HEK293 (cell line): Measurements from ENCODE around the gene TMED7.

Source experiments
- CTCF ChIA-PET: fragments of 350-600 bp; formaldehyde crosslinking; extraction: SDS; loops from one replicate; lab custom pipeline; 2021; ENCODE audit warnings: antibody characterized with exemption; lab: Yijun Ruan, JAX
- POLR2A ChIA-PET: fragments of 300-600 bp; formaldehyde crosslinking; extraction: SDS; loops from one replicate; lab custom pipeline; 2020; ENCODE audit warnings: antibody characterized with exemption, inconsistent platforms; lab: Yijun Ruan, JAX
- H3K27ac ChIP-seq: fragments of 200-500 bp; sonication (Bioruptor generic); 2 replicates; pipeline ENCODE4 v1.5.1; 2014; ENCODE audit warnings: low read depth, low read length, control low read depth, inconsistent platforms; ENCODE audit errors: extremely low read depth
- H3K36me3 ChIP-seq, 2 experiments: fragments of 200-500 bp in 1 of 2; sonication (Bioruptor generic) in 1 of 2; 1 replicate in 1 of 2; 2 replicates in 1 of 2; pipeline ENCODE4 v1.5.1; 2014 to 2017; ENCODE audit warnings: inconsistent platforms in 2 of 2, low read length in 2 of 2; ENCODE audit not compliant: control insufficient read depth in 2 of 2, insufficient read depth in 1 of 2
- H3K4me1 ChIP-seq: fragments of 200-500 bp; sonication (Bioruptor generic); 2 replicates; pipeline ENCODE4 v1.5.1; 2014; ENCODE audit warnings: mild to moderate bottlenecking, low read length, inconsistent platforms; ENCODE audit not compliant: control insufficient read depth, insufficient read depth
- H3K4me3 ChIP-seq: 2 replicates; pipeline ENCODE4 v1.5.1; 2011; ENCODE audit warnings: low read depth, mild to moderate bottlenecking, control low read depth, low read length, moderate library complexity
- H3K9me3 ChIP-seq: fragments of 200-500 bp; sonication (Bioruptor generic); 2 replicates; pipeline ENCODE4 v1.5.1; 2014; ENCODE audit warnings: low read depth, low read length, inconsistent platforms; ENCODE audit not compliant: control insufficient read depth, insufficient read depth
- PRDM10 ChIP-seq: fragments of 450-650 bp; formaldehyde crosslinking; IDR thresholded peaks from 2 replicates; pipeline ENCODE4 v1.5.1; 2016; ENCODE audit warnings: missing biosample characterization, missing genetic modification characterization
- PRDM4 ChIP-seq: fragments of 450-650 bp; formaldehyde crosslinking; IDR thresholded peaks from 2 replicates; pipeline ENCODE4 v1.5.1; 2017; ENCODE audit warnings: missing biosample characterization, missing genetic modification characterization
- SALL2 ChIP-seq: fragments of 450-650 bp; formaldehyde crosslinking; IDR thresholded peaks from 2 replicates; pipeline ENCODE4 v1.5.0; 2017; ENCODE audit warnings: missing biosample characterization, mild to moderate bottlenecking, missing genetic modification characterization, borderline replicate concordance
- YY2 ChIP-seq: fragments of 450-650 bp; formaldehyde crosslinking; IDR thresholded peaks from 2 replicates; pipeline ENCODE4 v1.5.1; 2016; ENCODE audit warnings: missing biosample characterization, missing genetic modification characterization
- ZBTB21 ChIP-seq: fragments of 450-650 bp; formaldehyde crosslinking; IDR thresholded peaks from 2 replicates; pipeline ENCODE4 v1.5.1; 2017; ENCODE audit warnings: missing biosample characterization, missing genetic modification characterization
- ZIC2 ChIP-seq: fragments of 450-650 bp; formaldehyde crosslinking; IDR thresholded peaks from 2 replicates; pipeline ENCODE4 v1.5.1; 2016; ENCODE audit warnings: missing biosample characterization, missing genetic modification characterization
- ZNF10 ChIP-seq: fragments of 450-650 bp; formaldehyde crosslinking; IDR thresholded peaks from 2 replicates; pipeline ENCODE4 v1.5.1; 2017; ENCODE audit warnings: missing biosample characterization, missing genetic modification characterization
- ZNF114 ChIP-seq: fragments of 450-650 bp; formaldehyde crosslinking; IDR thresholded peaks from 2 replicates; pipeline ENCODE4 v1.5.0; 2017; ENCODE audit warnings: missing biosample characterization, missing genetic modification characterization
- ZNF426 ChIP-seq: fragments of 450-650 bp; formaldehyde crosslinking; IDR thresholded peaks from 2 replicates; pipeline ENCODE4 v1.5.1; 2017; ENCODE audit warnings: missing biosample characterization, missing genetic modification characterization, mild to moderate bottlenecking, inconsistent platforms, moderate library complexity
- ZNF510 ChIP-seq: fragments of 450-650 bp; formaldehyde crosslinking; IDR thresholded peaks from 2 replicates; pipeline ENCODE4 v1.5.1; 2018; ENCODE audit warnings: mild to moderate bottlenecking, missing genetic modification characterization, missing biosample characterization; ENCODE audit not compliant: insufficient replicate concordance
- ZNF518A ChIP-seq: fragments of 450-650 bp; formaldehyde crosslinking; conservative IDR thresholded peaks from 2 replicates; pipeline ENCODE4 v1.5.1; 2016; ENCODE audit warnings: low read depth, missing biosample characterization, missing genetic modification characterization
- ZNF521 ChIP-seq: fragments of 450-650 bp; formaldehyde crosslinking; IDR thresholded peaks from 2 replicates; pipeline ENCODE4 v1.5.1; 2017; ENCODE audit warnings: missing biosample characterization, mild to moderate bottlenecking, missing genetic modification characterization
- ZNF558 ChIP-seq: fragments of 450-650 bp; formaldehyde crosslinking; IDR thresholded peaks from 2 replicates; pipeline ENCODE4 v1.5.1; 2016; ENCODE audit warnings: missing biosample characterization, missing genetic modification characterization
- ZNF626 ChIP-seq: fragments of 450-650 bp; sonication (Bioruptor Pico); formaldehyde crosslinking; IDR thresholded peaks from 2 replicates; pipeline ENCODE4 v1.5.1; 2018; ENCODE audit warnings: missing biosample characterization, missing genetic modification characterization, inconsistent platforms
- ZSCAN16 ChIP-seq: fragments of 450-650 bp; formaldehyde crosslinking; IDR thresholded peaks from 2 replicates; pipeline ENCODE4 v1.5.1; 2016; ENCODE audit warnings: missing biosample characterization, missing genetic modification characterization

Gene TMED7

GRCh38 chr5:115580941-115581340 lies 44.9 kb downstream of the TMED7 start:
- POLR2A ChIA-PET: no interaction called here
- CTCF ChIA-PET: interaction anchor here (0.7 to 1.0 kb wide), 2 partner anchors 271 to 348 kb away, joined by 3 read pairs; no protein-coding TSS in a partner anchor
- H3K9me3 ChIP-seq: no peaks in the 10 kb centered on the region
- H3K27ac ChIP-seq: no peak overlapping the region
- no peak for TF ChIP-seq ZNF10 (tag by site-specific recombination)
- TF ChIP-seq ZNF510: no peak
- H3K36me3 ChIP-seq: no peaks in the 10 kb centered on the region
- H3K4me3 ChIP-seq: no peak overlapping the region
- H3K4me1 ChIP-seq: no peaks in the 10 kb centered on the region

- H3K9me3 ChIP-seq: no peaks in the 10 kb centered on the region
- no peaks in the 10 kb centered on the region for H3K4me1 ChIP-seq
- CTCF ChIA-PET: no interaction called here
- no peak overlapping the region for H3K27ac ChIP-seq
- POLR2A ChIA-PET: no interaction called here
- H3K4me3 ChIP-seq: no peak overlapping the region
- TF ChIP-seq PRDM10 (tag by site-specific recombination): no peak
- TF ChIP-seq ZSCAN16 (tag by site-specific recombination): no peak
- no peak for TF ChIP-seq ZNF626 (tag by site-specific recombination)
- TF ChIP-seq, all 188 proteins: peak for 0
- H3K36me3 ChIP-seq: no peaks in the 10 kb centered on the region
Observed at GRCh38 chr5:115579747-115580173, 46.1 kb downstream of the TMED7 start.

- Histone ChIP-seq H3K9me3 (no peaks in the 10 kb centered on the region), H3K4me3 (no peak overlapping the region)
- TF ChIP-seq ZNF521 (no peak), ZIC2 (tag by site-specific recombination) (no peak), PRDM4 (tag by site-specific recombination) (no peak), ZNF558 (tag by site-specific recombination) (no peak), YY2 (tag by site-specific recombination) (no peak), ZNF518A (tag by site-specific recombination) (no peak), ZNF626 (tag by site-specific recombination) (no peak), SALL2 (tag by site-specific recombination) (no peak), ZBTB21 (tag by site-specific recombination) (no peak), ZNF114 (tag by site-specific recombination) (no peak), ZNF426 (tag by site-specific recombination) (no peak)
- TF ChIP-seq, all 188 proteins: peak for 0
- H3K36me3 ChIP-seq: no peaks in the 10 kb centered on the region
- no peaks in the 10 kb centered on the region for H3K4me1 ChIP-seq
- CTCF ChIA-PET: no interaction called here
- POLR2A ChIA-PET: no interaction called here
- no peak overlapping the region for H3K27ac ChIP-seq
Observed at GRCh38 chr5:115579216-115579615, 46.6 kb downstream of the TMED7 start.
